GM23338 (cell line): ENCODE measurements around the gene ID4.

Source experiments
- CREB1 ChIP-seq: fragments of 250-450 bp; sonication (Bioruptor Pico); IDR thresholded peaks from 2 replicates; pipeline ENCODE4 v1.5.0; 2020; ENCODE audit warnings: low read depth, mild to moderate bottlenecking, moderate library complexity
- EZH2 ChIP-seq: fragments of 200-600 bp; sonication (generic); IDR thresholded peaks from one replicate; pipeline ENCODE4 v1.8.0; 2017; ENCODE audit warnings: antibody characterized with exemption, mild to moderate bottlenecking, low read depth; ENCODE audit not compliant: unreplicated experiment
- JUNB ChIP-seq: IDR thresholded peaks from one replicate; pipeline ENCODE4 v1.6.1; 2016; ENCODE audit warnings: antibody characterized with exemption; ENCODE audit not compliant: unreplicated experiment
- NANOG ChIP-seq: IDR thresholded peaks from 2 replicates; pipeline ENCODE4 v1.6.1; 2016; ENCODE audit warnings: antibody characterized with exemption, borderline replicate concordance
- POLR2AphosphoS5 ChIP-seq: IDR thresholded peaks from 2 replicates; pipeline ENCODE4 v1.6.1; 2016; ENCODE audit warnings: antibody characterized with exemption, low read depth
- TF ChIP-seq, protein P1 (sequence below), 2 experiments: fragments of 200-600 bp in 1 of 2; sonication (generic) in 1 of 2; conservative IDR thresholded peaks; 2 replicates each; pipeline versions ENCODE4 v1.5.1 to v1.6.1; 2016 to 2017; ENCODE audit warnings: antibody characterized with exemption in 2 of 2, low read depth in 2 of 2, mild to moderate bottlenecking in 2 of 2, moderate library complexity in 1 of 2
- TF ChIP-seq, protein P2 (sequence below): IDR thresholded peaks from one replicate; pipeline ENCODE4 v1.6.1; 2018; ENCODE audit warnings: antibody characterized with exemption; ENCODE audit not compliant: unreplicated experiment

DNA sequence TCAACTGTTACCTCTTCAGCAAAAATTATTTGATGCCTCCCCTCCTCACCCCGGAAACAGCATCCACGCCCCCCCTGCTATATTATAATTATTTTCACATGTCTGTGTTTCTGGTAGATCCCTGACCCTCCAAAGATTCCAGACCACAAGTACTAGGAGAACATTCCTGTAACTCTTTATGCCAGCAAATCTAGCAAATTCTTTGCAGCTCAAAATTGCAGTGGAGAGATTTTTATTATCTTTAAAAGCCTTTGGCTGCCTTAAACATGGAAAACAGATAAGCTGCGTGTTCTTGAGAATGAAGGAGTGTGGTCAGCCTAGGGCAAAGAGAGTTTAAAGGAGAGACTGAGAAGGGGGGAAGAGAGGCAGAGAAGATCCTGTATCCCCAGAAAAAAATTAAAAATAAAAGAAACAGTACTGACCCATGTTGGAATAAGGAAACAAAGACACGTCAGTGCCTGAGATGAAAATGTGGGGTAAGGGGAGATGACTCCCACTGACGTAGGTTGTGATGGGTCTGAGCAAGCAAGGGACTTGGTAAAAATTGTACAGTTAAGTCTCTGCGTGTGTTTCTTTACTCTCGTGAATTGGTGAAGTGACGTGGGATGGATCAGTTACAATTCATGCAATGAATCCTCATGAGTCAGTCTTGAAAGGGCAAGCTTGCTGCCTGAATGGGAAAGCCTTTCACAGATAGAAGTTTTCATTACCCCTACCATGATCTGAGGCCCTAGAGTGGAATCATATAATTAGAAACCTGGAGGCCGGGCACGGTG, 8.3 kb downstream of the ID4 start:
- TF ChIP-seq, protein P1, sequence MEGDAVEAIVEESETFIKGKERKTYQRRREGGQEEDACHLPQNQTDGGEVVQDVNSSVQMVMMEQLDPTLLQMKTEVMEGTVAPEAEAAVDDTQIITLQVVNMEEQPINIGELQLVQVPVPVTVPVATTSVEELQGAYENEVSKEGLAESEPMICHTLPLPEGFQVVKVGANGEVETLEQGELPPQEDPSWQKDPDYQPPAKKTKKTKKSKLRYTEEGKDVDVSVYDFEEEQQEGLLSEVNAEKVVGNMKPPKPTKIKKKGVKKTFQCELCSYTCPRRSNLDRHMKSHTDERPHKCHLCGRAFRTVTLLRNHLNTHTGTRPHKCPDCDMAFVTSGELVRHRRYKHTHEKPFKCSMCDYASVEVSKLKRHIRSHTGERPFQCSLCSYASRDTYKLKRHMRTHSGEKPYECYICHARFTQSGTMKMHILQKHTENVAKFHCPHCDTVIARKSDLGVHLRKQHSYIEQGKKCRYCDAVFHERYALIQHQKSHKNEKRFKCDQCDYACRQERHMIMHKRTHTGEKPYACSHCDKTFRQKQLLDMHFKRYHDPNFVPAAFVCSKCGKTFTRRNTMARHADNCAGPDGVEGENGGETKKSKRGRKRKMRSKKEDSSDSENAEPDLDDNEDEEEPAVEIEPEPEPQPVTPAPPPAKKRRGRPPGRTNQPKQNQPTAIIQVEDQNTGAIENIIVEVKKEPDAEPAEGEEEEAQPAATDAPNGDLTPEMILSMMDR (conservative IDR thresholded peaks at IDR 0.05; ENCODE audit: low read depth in 2 of 2): no peak
- TF ChIP-seq NANOG (no peak), EZH2 (no peak), JUNB (no peak), CREB1 (CRISPR knock-in tag) (no peak), POLR2AphosphoS5 (no peak)
- TF ChIP-seq, protein P2, sequence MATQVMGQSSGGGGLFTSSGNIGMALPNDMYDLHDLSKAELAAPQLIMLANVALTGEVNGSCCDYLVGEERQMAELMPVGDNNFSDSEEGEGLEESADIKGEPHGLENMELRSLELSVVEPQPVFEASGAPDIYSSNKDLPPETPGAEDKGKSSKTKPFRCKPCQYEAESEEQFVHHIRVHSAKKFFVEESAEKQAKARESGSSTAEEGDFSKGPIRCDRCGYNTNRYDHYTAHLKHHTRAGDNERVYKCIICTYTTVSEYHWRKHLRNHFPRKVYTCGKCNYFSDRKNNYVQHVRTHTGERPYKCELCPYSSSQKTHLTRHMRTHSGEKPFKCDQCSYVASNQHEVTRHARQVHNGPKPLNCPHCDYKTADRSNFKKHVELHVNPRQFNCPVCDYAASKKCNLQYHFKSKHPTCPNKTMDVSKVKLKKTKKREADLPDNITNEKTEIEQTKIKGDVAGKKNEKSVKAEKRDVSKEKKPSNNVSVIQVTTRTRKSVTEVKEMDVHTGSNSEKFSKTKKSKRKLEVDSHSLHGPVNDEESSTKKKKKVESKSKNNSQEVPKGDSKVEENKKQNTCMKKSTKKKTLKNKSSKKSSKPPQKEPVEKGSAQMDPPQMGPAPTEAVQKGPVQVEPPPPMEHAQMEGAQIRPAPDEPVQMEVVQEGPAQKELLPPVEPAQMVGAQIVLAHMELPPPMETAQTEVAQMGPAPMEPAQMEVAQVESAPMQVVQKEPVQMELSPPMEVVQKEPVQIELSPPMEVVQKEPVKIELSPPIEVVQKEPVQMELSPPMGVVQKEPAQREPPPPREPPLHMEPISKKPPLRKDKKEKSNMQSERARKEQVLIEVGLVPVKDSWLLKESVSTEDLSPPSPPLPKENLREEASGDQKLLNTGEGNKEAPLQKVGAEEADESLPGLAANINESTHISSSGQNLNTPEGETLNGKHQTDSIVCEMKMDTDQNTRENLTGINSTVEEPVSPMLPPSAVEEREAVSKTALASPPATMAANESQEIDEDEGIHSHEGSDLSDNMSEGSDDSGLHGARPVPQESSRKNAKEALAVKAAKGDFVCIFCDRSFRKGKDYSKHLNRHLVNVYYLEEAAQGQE: no peak
